Fibroblast of skin of right quadriceps (primary cell): ENCODE data around the gene ARHGAP27.
A peak's percentile ranks its signal among the peaks of the same experiment; 100 is the strongest.

Experiments used
- DNase-seq: peaks from one replicate; pipeline ENCODE4 v3.0.0-alpha.2; 2013

The ARHGAP27 gene

GRCh38 chr17:45384047-45384788 lies 48.5 kb downstream of the ARHGAP27 start:
- no peak for DNase-seq

- DNase-seq, result no peak
Observed at GRCh38 chr17:45383003-45383402, 49.7 kb downstream of the ARHGAP27 start.

- DNase-seq, result no peak
Observed at GRCh38 chr17:45382226-45382625, 50.4 kb downstream of the ARHGAP27 start.

GRCh38 chr17:45380991-45381390 lies 51.7 kb downstream of the ARHGAP27 start:
- DNase-seq, result no peak

- DNase-seq, result no peak
Observed at GRCh38 chr17:45380046-45380765, 52.5 kb downstream of the ARHGAP27 start.

GRCh38 chr17:45377401-45377800 lies 55.3 kb downstream of the ARHGAP27 start:
- no peak for DNase-seq

- DNase-seq, result no peak
Observed at GRCh38 chr17:45376171-45377005, 56.3 kb downstream of the ARHGAP27 start.

GRCh38 chr17:45374501-45374900 lies 58.2 kb downstream of the ARHGAP27 start:
- DNase-seq, result no peak

- DNase-seq, result no peak
Observed at GRCh38 chr17:45372325-45372869, 60.3 kb downstream of the ARHGAP27 start.

GRCh38 chr17:45371414-45372324 lies 61.0 kb downstream of the ARHGAP27 start:
- peak; percentile 98 for DNase-seq

- peak; percentile 37 for DNase-seq
Observed at GRCh38 chr17:45370949-45371413, 61.7 kb downstream of the ARHGAP27 start.

- no peak for DNase-seq
Observed at GRCh38 chr17:45369421-45369820, 63.2 kb downstream of the ARHGAP27 start.

GRCh38 chr17:45368651-45369050 lies 64.0 kb downstream of the ARHGAP27 start:
- peak; percentile 91 for DNase-seq

GRCh38 chr17:45367216-45367615 lies 65.5 kb downstream of the ARHGAP27 start:
- no peak for DNase-seq

GRCh38 chr17:45366691-45367090 lies 66.0 kb downstream of the ARHGAP27 start:
- DNase-seq, result no peak

GRCh38 chr17:45366049-45366448 lies 66.6 kb downstream of the ARHGAP27 start:
- no peak for DNase-seq

GRCh38 chr17:45364531-45365390 lies 67.9 kb downstream of the ARHGAP27 start:
- peak; percentile 40 for DNase-seq

- DNase-seq, result no peak
Observed at GRCh38 chr17:45363498-45363897, 69.2 kb downstream of the ARHGAP27 start.

GRCh38 chr17:45361976-45362375 lies 70.7 kb downstream of the ARHGAP27 start:
- no peak for DNase-seq

- DNase-seq, result no peak
Observed at GRCh38 chr17:45361451-45361850, 71.2 kb downstream of the ARHGAP27 start.
